ENCODE results near the gene CAV1.

The CAV1 gene

DNA sequence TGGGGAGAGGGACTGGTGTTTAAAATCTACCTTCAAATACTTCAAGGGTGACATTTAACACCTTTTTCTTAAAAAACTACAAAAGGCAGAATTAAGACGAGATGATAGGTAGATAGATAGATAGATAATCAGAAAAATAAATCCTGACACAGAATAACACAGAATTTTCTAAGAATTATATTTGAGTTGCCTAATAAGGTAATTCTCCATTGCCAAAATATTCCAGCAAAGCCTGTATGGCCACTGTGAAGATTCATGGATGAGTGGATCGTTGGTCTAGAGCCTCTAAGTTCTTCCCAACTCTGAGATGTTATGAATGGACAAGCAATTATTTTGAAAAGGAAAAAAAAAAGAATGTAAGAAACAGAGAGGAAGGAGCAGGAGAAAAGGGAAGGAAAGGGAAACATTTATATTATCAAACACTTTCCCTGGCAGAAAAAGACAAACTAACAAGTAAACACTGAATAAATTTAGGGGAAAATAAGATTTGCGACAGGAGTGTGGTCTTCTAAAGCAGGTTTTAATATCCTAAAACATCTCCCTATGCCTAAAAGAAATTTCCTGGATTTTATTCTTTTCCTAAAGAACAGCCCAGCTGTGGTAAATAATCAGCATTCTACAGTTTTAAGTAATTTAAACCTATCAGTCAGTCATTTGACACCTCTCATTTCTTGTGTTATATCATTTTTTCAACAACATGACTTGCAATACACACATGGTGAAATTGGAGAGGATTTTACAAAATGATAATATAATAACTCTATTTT, 32.8 kb upstream of the CAV1 start:
- TF ChIP-seq CTBP1 (IDR thresholded peaks at IDR 0.05; ENCODE audit: borderline replicate concordance) (no peak), NFRKB (IDR thresholded peaks at IDR 0.05) (no peak), L3MBTL2 (conservative IDR thresholded peaks at IDR 0.05) (no peak), ZNF384 (IDR thresholded peaks at IDR 0.05) (no peak), SUZ12 (IDR thresholded peaks at IDR 0.05) (no peak), BHLHE40 (IDR thresholded peaks at IDR 0.05; ENCODE audit: borderline replicate concordance) (no peak), TARDBP (IDR thresholded peaks at IDR 0.05) (no peak), ARNT (IDR thresholded peaks at IDR 0.05) (no peak), FOXA1 (IDR thresholded peaks at IDR 0.05) (no peak), FOXK2 (IDR thresholded peaks at IDR 0.05) (no peak), FOXM1 (IDR thresholded peaks at IDR 0.05; ENCODE audit: borderline replicate concordance) (no peak), ELF4 (IDR thresholded peaks at IDR 0.05) (no peak), SP1 (IDR thresholded peaks at IDR 0.05) (no peak), LEF1 (IDR thresholded peaks at IDR 0.05; ENCODE audit: borderline replicate concordance) (no peak), HDGF (IDR thresholded peaks at IDR 0.05; ENCODE audit: borderline replicate concordance) (no peak)
- TF ChIP-seq, protein P1, sequence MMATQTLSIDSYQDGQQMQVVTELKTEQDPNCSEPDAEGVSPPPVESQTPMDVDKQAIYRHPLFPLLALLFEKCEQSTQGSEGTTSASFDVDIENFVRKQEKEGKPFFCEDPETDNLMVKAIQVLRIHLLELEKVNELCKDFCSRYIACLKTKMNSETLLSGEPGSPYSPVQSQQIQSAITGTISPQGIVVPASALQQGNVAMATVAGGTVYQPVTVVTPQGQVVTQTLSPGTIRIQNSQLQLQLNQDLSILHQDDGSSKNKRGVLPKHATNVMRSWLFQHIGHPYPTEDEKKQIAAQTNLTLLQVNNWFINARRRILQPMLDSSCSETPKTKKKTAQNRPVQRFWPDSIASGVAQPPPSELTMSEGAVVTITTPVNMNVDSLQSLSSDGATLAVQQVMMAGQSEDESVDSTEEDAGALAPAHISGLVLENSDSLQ (IDR thresholded peaks at IDR 0.05): no peak
- DNase-seq (ENCODE audit: extremely low spot score): no peak
- ChIA-PET POLR2A (no interaction called here), CTCF (no interaction called here)

DNA sequence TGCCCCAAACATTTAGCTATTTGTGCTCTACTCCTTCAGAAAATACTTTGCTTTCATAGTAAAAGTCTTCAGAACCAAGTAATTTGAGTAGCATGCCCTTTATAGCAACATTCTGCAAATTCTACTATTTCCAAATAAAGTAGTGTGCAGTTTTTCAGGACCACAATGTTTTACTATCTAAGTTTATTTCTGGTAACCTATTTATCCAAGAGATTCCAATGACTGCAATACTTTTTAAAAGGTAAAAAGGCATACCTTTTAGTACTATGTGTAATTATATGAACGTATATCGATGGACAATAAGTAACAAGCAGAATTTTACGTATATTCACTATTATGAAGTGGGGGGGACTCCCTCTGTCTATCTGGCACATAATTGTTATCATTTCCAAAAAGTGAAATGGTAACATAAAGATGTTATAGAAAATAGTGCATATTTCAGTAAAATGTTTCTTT, 32.2 kb upstream of the CAV1 start:
- DNase-seq (ENCODE audit: extremely low spot score): no peak
- ChIA-PET CTCF (no interaction called here), POLR2A (no interaction called here)
- no peak for TF ChIP-seq FOXM1 (IDR thresholded peaks at IDR 0.05; ENCODE audit: borderline replicate concordance)
- TF ChIP-seq NFRKB (IDR thresholded peaks at IDR 0.05): no peak
- TF ChIP-seq SUZ12 (IDR thresholded peaks at IDR 0.05): no peak

DNA sequence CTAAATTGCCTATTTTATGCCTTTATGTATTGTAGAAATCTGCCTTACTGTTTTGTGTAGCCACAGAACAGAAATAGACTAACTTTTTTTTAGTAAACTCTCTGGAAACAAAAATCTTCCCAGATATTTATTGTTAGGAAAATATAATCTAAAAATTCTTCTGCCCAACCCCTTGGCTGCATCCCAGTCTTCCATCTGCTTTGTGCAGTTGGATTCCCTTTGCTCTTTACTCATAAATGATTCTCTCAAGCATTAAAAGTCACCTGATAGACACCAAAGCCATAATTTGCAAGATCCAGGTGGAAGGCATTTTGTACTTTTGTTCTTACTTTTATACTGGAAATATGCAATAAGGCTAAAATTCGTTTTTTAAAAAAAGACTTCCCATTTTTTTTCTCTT, 31.4 kb upstream of the CAV1 start:
- TF ChIP-seq ZNF384 (IDR thresholded peaks at IDR 0.05) (no peak), LEF1 (IDR thresholded peaks at IDR 0.05; ENCODE audit: borderline replicate concordance) (no peak), TARDBP (IDR thresholded peaks at IDR 0.05) (no peak), SUZ12 (IDR thresholded peaks at IDR 0.05) (no peak), ARNT (IDR thresholded peaks at IDR 0.05) (no peak), ELF4 (IDR thresholded peaks at IDR 0.05) (no peak), FOXM1 (IDR thresholded peaks at IDR 0.05; ENCODE audit: borderline replicate concordance) (no peak), HDGF (IDR thresholded peaks at IDR 0.05; ENCODE audit: borderline replicate concordance) (no peak), NFRKB (IDR thresholded peaks at IDR 0.05) (no peak), BHLHE40 (IDR thresholded peaks at IDR 0.05; ENCODE audit: borderline replicate concordance) (no peak), FOXA1 (IDR thresholded peaks at IDR 0.05) (no peak), L3MBTL2 (conservative IDR thresholded peaks at IDR 0.05) (no peak), FOXK2 (IDR thresholded peaks at IDR 0.05) (no peak), CTBP1 (IDR thresholded peaks at IDR 0.05; ENCODE audit: borderline replicate concordance) (no peak), SP1 (IDR thresholded peaks at IDR 0.05) (no peak)
- TF ChIP-seq, protein P1 (IDR thresholded peaks at IDR 0.05): no peak
- ChIA-PET CTCF (no interaction called here), POLR2A (no interaction called here)
- DNase-seq (ENCODE audit: extremely low spot score): no peak

DNA sequence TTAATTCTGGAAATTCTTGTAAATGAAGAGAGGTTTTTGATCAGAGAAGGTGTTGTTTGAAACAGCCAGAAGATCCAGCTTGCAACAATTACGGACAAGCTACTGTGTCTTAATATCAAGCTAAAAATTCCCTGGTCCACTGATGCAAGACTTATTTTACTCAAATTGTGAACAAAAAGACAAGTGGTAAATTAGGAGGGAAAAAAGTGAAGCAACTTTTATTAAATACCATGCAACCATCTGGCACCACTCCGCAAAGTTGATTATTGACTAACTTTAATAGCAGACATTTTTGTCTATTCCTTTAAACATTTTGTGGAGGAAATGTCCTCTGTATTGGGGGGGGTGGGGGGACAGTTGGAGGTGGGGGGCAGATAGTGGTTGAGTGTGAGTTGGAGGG, 30.4 kb upstream of the CAV1 start:
- POLR2A ChIA-PET: interaction anchor here (0.8 kb wide), 1 partner anchor 32 kb away, joined by 5 read pairs; no protein-coding TSS in a partner anchor
- CTCF ChIA-PET: interaction anchor here (1.5 kb wide), 1 partner anchor 32 kb away, joined by 7 read pairs; no protein-coding TSS in a partner anchor
- no peak for DNase-seq (ENCODE audit: extremely low spot score)
- TF ChIP-seq LEF1 (IDR thresholded peaks at IDR 0.05; ENCODE audit: borderline replicate concordance) (no peak), BHLHE40 (IDR thresholded peaks at IDR 0.05; ENCODE audit: borderline replicate concordance) (no peak), SP1 (IDR thresholded peaks at IDR 0.05) (no peak), TARDBP (IDR thresholded peaks at IDR 0.05) (no peak), FOXK2 (IDR thresholded peaks at IDR 0.05) (no peak), CTBP1 (IDR thresholded peaks at IDR 0.05; ENCODE audit: borderline replicate concordance) (no peak), FOXA1 (IDR thresholded peaks at IDR 0.05) (no peak), ARNT (IDR thresholded peaks at IDR 0.05) (no peak), HDGF (IDR thresholded peaks at IDR 0.05; ENCODE audit: borderline replicate concordance) (no peak), FOXM1 (IDR thresholded peaks at IDR 0.05; ENCODE audit: borderline replicate concordance) (no peak), L3MBTL2 (conservative IDR thresholded peaks at IDR 0.05) (no peak), ELF4 (IDR thresholded peaks at IDR 0.05) (no peak), NFRKB (IDR thresholded peaks at IDR 0.05) (no peak), ZNF384 (IDR thresholded peaks at IDR 0.05) (no peak), SUZ12 (IDR thresholded peaks at IDR 0.05) (no peak)
- TF ChIP-seq, protein P1 (IDR thresholded peaks at IDR 0.05): no peak

DNA sequence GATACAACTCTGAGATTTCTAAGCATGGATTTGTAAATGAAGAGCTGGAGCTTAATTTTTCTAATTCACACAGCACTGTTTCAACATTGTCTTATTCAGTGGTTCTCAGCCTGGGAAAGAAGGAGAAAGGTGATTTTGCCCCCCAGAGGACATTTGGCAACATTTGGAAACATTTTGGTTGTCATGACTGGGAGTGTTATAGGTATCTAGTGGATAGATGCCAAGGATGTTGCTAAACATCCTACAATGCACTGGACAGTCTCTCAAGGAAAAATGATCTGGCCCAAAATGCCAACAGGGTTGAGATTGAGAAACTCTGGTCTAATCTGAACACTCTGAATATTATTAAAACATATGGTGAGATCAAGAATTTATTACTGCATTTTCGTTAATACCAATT, 29.1 kb upstream of the CAV1 start:
- no peak for DNase-seq (ENCODE audit: extremely low spot score)
- POLR2A ChIA-PET: interaction anchor here (1.6 kb wide), 1 partner anchor 30 kb away, joined by 6 read pairs; no protein-coding TSS in a partner anchor
- TF ChIP-seq TARDBP (IDR thresholded peaks at IDR 0.05): no peak
- TF ChIP-seq, protein P1 (IDR thresholded peaks at IDR 0.05): no peak
- no peak for TF ChIP-seq L3MBTL2 (conservative IDR thresholded peaks at IDR 0.05)
- no peak for TF ChIP-seq ARNT (IDR thresholded peaks at IDR 0.05)
- no peak for TF ChIP-seq FOXA1 (IDR thresholded peaks at IDR 0.05)
- no peak for TF ChIP-seq ZNF384 (IDR thresholded peaks at IDR 0.05)
- no peak for TF ChIP-seq SP1 (IDR thresholded peaks at IDR 0.05)
- TF ChIP-seq FOXK2 (IDR thresholded peaks at IDR 0.05): no peak
- no peak for TF ChIP-seq HDGF (IDR thresholded peaks at IDR 0.05; ENCODE audit: borderline replicate concordance)
- no peak for TF ChIP-seq NFRKB (IDR thresholded peaks at IDR 0.05)
- TF ChIP-seq CTBP1 (IDR thresholded peaks at IDR 0.05; ENCODE audit: borderline replicate concordance): no peak
- TF ChIP-seq ELF4 (IDR thresholded peaks at IDR 0.05): no peak
- TF ChIP-seq LEF1 (IDR thresholded peaks at IDR 0.05; ENCODE audit: borderline replicate concordance): no peak
- no peak for TF ChIP-seq BHLHE40 (IDR thresholded peaks at IDR 0.05; ENCODE audit: borderline replicate concordance)
- TF ChIP-seq FOXM1 (IDR thresholded peaks at IDR 0.05; ENCODE audit: borderline replicate concordance): no peak
- no peak for TF ChIP-seq SUZ12 (IDR thresholded peaks at IDR 0.05)
- CTCF ChIA-PET: interaction anchor here (1.0 to 1.5 kb wide), 3 partner anchors 31 to 241 kb away, joined by 3 to 7 read pairs (median 5); no protein-coding TSS in a partner anchor

All from HEK293T (cell line).